ENCODE measurements around the gene TRAPPC2L.

- TF ChIP-seq POLR2AphosphoS5 (IDR thresholded peaks at IDR 0.05): peak in 1 of 3 donors; percentile 32
- no peak for TF ChIP-seq CTCF (IDR thresholded peaks at IDR 0.05 in 8 of 11, conservative IDR thresholded peaks at IDR 0.05 in 3 of 11)
These were observed 38.9 kb upstream of the TRAPPC2L start for GRCh38 chr16:88817785-88818574.
